SK-N-SH treated with all-trans-retinoic acid at 6 μM for 48 hours (cell line): Measurements from ENCODE around the gene EPM2A.
A peak's percentile ranks its signal among the peaks of the same experiment; 100 is the strongest.

Experiments used
- ATAC-seq: fragments of 200-7000 bp; cut with Tn5 transposase; 3 replicates; pipeline ENCODE4 v1.9.1; 2020; ENCODE audit warnings: mild to moderate bottlenecking, moderate library complexity
- ARNTL ChIP-seq: fragments of 450-650 bp; formaldehyde crosslinking; IDR thresholded peaks from 2 replicates; pipeline ENCODE4 v1.5.0; 2020; ENCODE audit warnings: low read depth, mild to moderate bottlenecking, moderate library complexity, borderline replicate concordance
- BACH2 ChIP-seq: fragments of 250-450 bp; sonication (Bioruptor Pico); IDR thresholded peaks from 2 replicates; pipeline ENCODE4 v1.9.0; 2021; ENCODE audit warnings: mild to moderate bottlenecking, borderline replicate concordance
- CREB5 ChIP-seq: fragments of 250-450 bp; sonication (Bioruptor Pico); IDR thresholded peaks from 2 replicates; pipeline ENCODE4 v1.5.1; 2020; ENCODE audit warnings: low read depth, mild to moderate bottlenecking, moderate library complexity
- CSDC2 ChIP-seq: fragments of 250-450 bp; sonication (Bioruptor Pico); IDR thresholded peaks from 2 replicates; pipeline ENCODE4 v1.5.0; 2020; ENCODE audit warnings: mild to moderate bottlenecking, moderate library complexity
- ESRRG ChIP-seq: fragments of 250-450 bp; sonication (Bioruptor Pico); IDR thresholded peaks from 2 replicates; pipeline ENCODE4 v1.6.1; 2021; ENCODE audit warnings: mild to moderate bottlenecking
- GLIS3 ChIP-seq: fragments of 250-450 bp; sonication (Bioruptor Pico); IDR thresholded peaks from 2 replicates; pipeline ENCODE4 v1.5.0; 2020; ENCODE audit warnings: mild to moderate bottlenecking, moderate library complexity
- ISL1 ChIP-seq: fragments of 250-450 bp; sonication (Bioruptor Pico); IDR thresholded peaks from 2 replicates; pipeline ENCODE4 v2.1.2; 2022; ENCODE audit warnings: mild to moderate bottlenecking, moderate library complexity
- OSR1 ChIP-seq: fragments of 250-450 bp; sonication (Bioruptor Pico); IDR thresholded peaks from 2 replicates; pipeline ENCODE4 v1.8.0; 2022; ENCODE audit warnings: moderate library complexity, mild to moderate bottlenecking, inconsistent platforms
- POU6F1 ChIP-seq: fragments of 250-450 bp; sonication (Bioruptor Pico); IDR thresholded peaks from 2 replicates; pipeline ENCODE4 v1.8.0; 2021; ENCODE audit warnings: low read depth, mild to moderate bottlenecking, moderate library complexity, borderline replicate concordance
- RARB ChIP-seq: fragments of 250-450 bp; sonication (Bioruptor Pico); IDR thresholded peaks from 2 replicates; pipeline ENCODE4 v1.8.0; 2021; ENCODE audit warnings: mild to moderate bottlenecking, moderate library complexity
- TOX ChIP-seq: fragments of 250-450 bp; sonication (Bioruptor Pico); IDR thresholded peaks from 2 replicates; pipeline ENCODE4 v1.8.0; 2021; ENCODE audit warnings: mild to moderate bottlenecking, moderate library complexity, borderline replicate concordance
- ZC3H10 ChIP-seq: fragments of 250-450 bp; sonication (Bioruptor Pico); IDR thresholded peaks from 2 replicates; pipeline ENCODE4 v1.5.1; 2021; ENCODE audit warnings: mild to moderate bottlenecking, moderate library complexity
- ZFP3 ChIP-seq: fragments of 250-450 bp; sonication (Bioruptor Pico); IDR thresholded peaks from 2 replicates; pipeline ENCODE4 v1.5.0; 2020; ENCODE audit warnings: mild to moderate bottlenecking, moderate library complexity
- ZFP30 ChIP-seq: fragments of 450-650 bp; formaldehyde crosslinking; IDR thresholded peaks from 2 replicates; pipeline ENCODE4 v1.5.0; 2022; ENCODE audit warnings: mild to moderate bottlenecking, moderate library complexity
- ZNF565 ChIP-seq: fragments of 450-650 bp; formaldehyde crosslinking; conservative IDR thresholded peaks from 2 replicates; pipeline ENCODE4 v1.5.0; 2020; ENCODE audit warnings: low read depth, mild to moderate bottlenecking, moderate library complexity
- ZNF70 ChIP-seq: fragments of 450-650 bp; formaldehyde crosslinking; IDR thresholded peaks from 2 replicates; pipeline ENCODE4 v1.5.0; 2020; ENCODE audit warnings: mild to moderate bottlenecking, moderate library complexity
- ZNF8 ChIP-seq: fragments of 450-650 bp; formaldehyde crosslinking; IDR thresholded peaks from 2 replicates; pipeline ENCODE4 v1.5.0; 2020; ENCODE audit warnings: mild to moderate bottlenecking, moderate library complexity
- TF ChIP-seq, protein P1 (sequence below): fragments of 250-450 bp; sonication (Bioruptor Pico); IDR thresholded peaks from 2 replicates; pipeline ENCODE4 v1.8.0; 2020; ENCODE audit warnings: mild to moderate bottlenecking, moderate library complexity, borderline replicate concordance
- TF ChIP-seq, protein P2 (sequence below): fragments of 250-450 bp; sonication (Bioruptor Pico); IDR thresholded peaks from 2 replicates; pipeline ENCODE4 v1.5.0; 2020; ENCODE audit warnings: mild to moderate bottlenecking, moderate library complexity

Gene EPM2A

GRCh38 chr6:145707397-145707796, 27.9 kb downstream of the EPM2A start:
- TF ChIP-seq ZNF565 (CRISPR knock-in tag) (no peak), POU6F1 (CRISPR knock-in tag) (no peak), RARB (no peak), ZNF70 (CRISPR knock-in tag) (no peak), ZNF8 (CRISPR knock-in tag) (no peak), CREB5 (CRISPR knock-in tag) (no peak)

DNA sequence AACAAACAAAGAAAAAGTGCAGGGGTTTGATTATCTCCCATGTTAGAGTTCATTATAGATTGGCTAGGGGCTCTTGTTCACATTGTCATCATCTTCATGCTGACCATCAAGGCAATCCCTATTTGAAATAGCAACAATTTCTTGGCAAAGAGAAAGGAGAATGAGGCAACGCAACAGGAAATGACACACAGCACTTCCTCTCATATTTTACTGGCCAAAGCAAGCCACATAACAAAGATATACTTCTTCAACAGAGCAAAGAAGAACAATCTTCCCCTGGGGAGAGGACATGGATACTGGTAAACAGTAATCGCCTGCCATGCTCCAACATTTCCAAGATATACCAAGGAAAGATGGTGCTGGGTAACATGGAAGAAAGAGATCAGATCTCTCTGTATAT, 29.8 kb downstream of the EPM2A start:
- TF ChIP-seq CSDC2 (CRISPR knock-in tag) (no peak), TOX (CRISPR knock-in tag) (no peak), OSR1 (CRISPR knock-in tag) (no peak), ZNF70 (CRISPR knock-in tag) (no peak)
- ATAC-seq, result no peak

More at GRCh38 chr6:145707397-145707796, 27.9 kb downstream of the EPM2A start:
- ATAC-seq, result no peak

GRCh38 chr6:145704143-145704781, 31.1 kb downstream of the EPM2A start:
- ATAC-seq, result no peak
- TF ChIP-seq TOX (CRISPR knock-in tag) (no peak), POU6F1 (CRISPR knock-in tag) (no peak), ARNTL (CRISPR knock-in tag) (no peak), RARB (no peak), CREB5 (CRISPR knock-in tag) (no peak), OSR1 (CRISPR knock-in tag) (no peak), ZFP3 (no peak), ZNF565 (CRISPR knock-in tag) (no peak), ESRRG (CRISPR knock-in tag) (no peak), ISL1 (CRISPR knock-in tag) (no peak)
- TF ChIP-seq, protein P1, sequence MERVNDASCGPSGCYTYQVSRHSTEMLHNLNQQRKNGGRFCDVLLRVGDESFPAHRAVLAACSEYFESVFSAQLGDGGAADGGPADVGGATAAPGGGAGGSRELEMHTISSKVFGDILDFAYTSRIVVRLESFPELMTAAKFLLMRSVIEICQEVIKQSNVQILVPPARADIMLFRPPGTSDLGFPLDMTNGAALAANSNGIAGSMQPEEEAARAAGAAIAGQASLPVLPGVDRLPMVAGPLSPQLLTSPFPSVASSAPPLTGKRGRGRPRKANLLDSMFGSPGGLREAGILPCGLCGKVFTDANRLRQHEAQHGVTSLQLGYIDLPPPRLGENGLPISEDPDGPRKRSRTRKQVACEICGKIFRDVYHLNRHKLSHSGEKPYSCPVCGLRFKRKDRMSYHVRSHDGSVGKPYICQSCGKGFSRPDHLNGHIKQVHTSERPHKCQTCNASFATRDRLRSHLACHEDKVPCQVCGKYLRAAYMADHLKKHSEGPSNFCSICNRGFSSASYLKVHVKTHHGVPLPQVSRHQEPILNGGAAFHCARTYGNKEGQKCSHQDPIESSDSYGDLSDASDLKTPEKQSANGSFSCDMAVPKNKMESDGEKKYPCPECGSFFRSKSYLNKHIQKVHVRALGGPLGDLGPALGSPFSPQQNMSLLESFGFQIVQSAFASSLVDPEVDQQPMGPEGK (CRISPR knock-in tag), result no peak
- TF ChIP-seq, protein P2, sequence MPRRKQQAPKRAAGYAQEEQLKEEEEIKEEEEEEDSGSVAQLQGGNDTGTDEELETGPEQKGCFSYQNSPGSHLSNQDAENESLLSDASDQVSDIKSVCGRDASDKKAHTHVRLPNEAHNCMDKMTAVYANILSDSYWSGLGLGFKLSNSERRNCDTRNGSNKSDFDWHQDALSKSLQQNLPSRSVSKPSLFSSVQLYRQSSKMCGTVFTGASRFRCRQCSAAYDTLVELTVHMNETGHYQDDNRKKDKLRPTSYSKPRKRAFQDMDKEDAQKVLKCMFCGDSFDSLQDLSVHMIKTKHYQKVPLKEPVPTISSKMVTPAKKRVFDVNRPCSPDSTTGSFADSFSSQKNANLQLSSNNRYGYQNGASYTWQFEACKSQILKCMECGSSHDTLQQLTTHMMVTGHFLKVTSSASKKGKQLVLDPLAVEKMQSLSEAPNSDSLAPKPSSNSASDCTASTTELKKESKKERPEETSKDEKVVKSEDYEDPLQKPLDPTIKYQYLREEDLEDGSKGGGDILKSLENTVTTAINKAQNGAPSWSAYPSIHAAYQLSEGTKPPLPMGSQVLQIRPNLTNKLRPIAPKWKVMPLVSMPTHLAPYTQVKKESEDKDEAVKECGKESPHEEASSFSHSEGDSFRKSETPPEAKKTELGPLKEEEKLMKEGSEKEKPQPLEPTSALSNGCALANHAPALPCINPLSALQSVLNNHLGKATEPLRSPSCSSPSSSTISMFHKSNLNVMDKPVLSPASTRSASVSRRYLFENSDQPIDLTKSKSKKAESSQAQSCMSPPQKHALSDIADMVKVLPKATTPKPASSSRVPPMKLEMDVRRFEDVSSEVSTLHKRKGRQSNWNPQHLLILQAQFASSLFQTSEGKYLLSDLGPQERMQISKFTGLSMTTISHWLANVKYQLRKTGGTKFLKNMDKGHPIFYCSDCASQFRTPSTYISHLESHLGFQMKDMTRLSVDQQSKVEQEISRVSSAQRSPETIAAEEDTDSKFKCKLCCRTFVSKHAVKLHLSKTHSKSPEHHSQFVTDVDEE (CRISPR knock-in tag), result no peak

GRCh38 chr6:145699462-145699861, 35.9 kb downstream of the EPM2A start:
- peak; percentile 80 for ATAC-seq
- TF ChIP-seq GLIS3, result no peak
- no peak for TF ChIP-seq POU6F1 (CRISPR knock-in tag)
- TF ChIP-seq OSR1 (CRISPR knock-in tag), result no peak
- TF ChIP-seq RARB, result no peak
- TF ChIP-seq CSDC2 (CRISPR knock-in tag), result no peak
- TF ChIP-seq, protein P1 (CRISPR knock-in tag), result no peak
- TF ChIP-seq ZNF70 (CRISPR knock-in tag), result no peak
- no peak for TF ChIP-seq ZFP30
- TF ChIP-seq BACH2 (CRISPR knock-in tag), result no peak
- no peak for TF ChIP-seq ESRRG (CRISPR knock-in tag)
- no peak for TF ChIP-seq ZC3H10 (CRISPR knock-in tag)
- TF ChIP-seq TOX (CRISPR knock-in tag), result no peak
- TF ChIP-seq ZFP3, result no peak
